Liver (tissue), 9 donors: Measurements from ENCODE around the gene RAI14. TPM values are rescaled to one million over a fixed set of nuclear protein-coding genes. Genes with fewer than 3 reads are reported as not detected.

Experiments
- DNase-seq: peaks from one replicate; pipeline ENCODE4 v3.0.0-alpha.2; 2017; ENCODE audit warnings: low spot score
- H3K27ac ChIP-seq, 2 donors: one replicate each; pipeline ENCODE4 v1.7.0; 2013; ENCODE audit warnings: inconsistent platforms in 2 of 2, low read length in 2 of 2, control low read depth in 1 of 2, low read depth in 1 of 2, mild to moderate bottlenecking in 1 of 2
- H3K27me3 ChIP-seq, 4 donors: one replicate each; pipeline versions ENCODE4 v1.6.1 to v1.7.0; 2013; ENCODE audit warnings: low read length in 3 of 4, inconsistent platforms in 1 of 4, mild to moderate bottlenecking in 1 of 4, moderate library complexity in 1 of 4; ENCODE audit not compliant: control insufficient read depth in 4 of 4, insufficient read depth in 4 of 4
- H3K36me3 ChIP-seq, 4 donors: one replicate each; pipeline versions ENCODE4 v1.6.1 to v1.7.0; 2013; ENCODE audit warnings: low read length in 3 of 4, mild to moderate bottlenecking in 3 of 4, low read depth in 1 of 4, moderate library complexity in 1 of 4; ENCODE audit not compliant: control insufficient read depth in 4 of 4, insufficient read depth in 3 of 4
- H3K4me1 ChIP-seq, 4 donors: one replicate each; pipeline versions ENCODE4 v1.6.1 to v1.7.0; 2013; ENCODE audit warnings: low read length in 3 of 4, mild to moderate bottlenecking in 3 of 4, moderate library complexity in 1 of 4; ENCODE audit not compliant: control insufficient read depth in 4 of 4, insufficient read depth in 4 of 4
- H3K4me3 ChIP-seq, 3 donors: one replicate each; pipeline versions ENCODE4 v1.6.1 to v1.7.0; 2013; ENCODE audit warnings: low read length in 3 of 3, control low read depth in 1 of 3, low read depth in 1 of 3, mild to moderate bottlenecking in 1 of 3
- H3K9ac ChIP-seq, 2 donors: one replicate each; pipeline ENCODE4 v1.7.0; 2013; ENCODE audit warnings: low read length in 2 of 2, mild to moderate bottlenecking in 2 of 2, moderate library complexity in 2 of 2, control low read depth in 1 of 2, low read depth in 1 of 2
- H3K9me3 ChIP-seq, 4 donors: one replicate each; pipeline versions ENCODE4 v1.6.1 to v1.7.0; 2013; ENCODE audit warnings: low read length in 3 of 4; ENCODE audit not compliant: control insufficient read depth in 4 of 4
- EGR1 ChIP-seq, 2 donors: IDR thresholded peaks; 2 replicates each; pipeline ENCODE4 v1.6.1; 2016 to 2018; ENCODE audit warnings: antibody characterized with exemption in 2 of 2, low read depth in 2 of 2
- FOXA1 ChIP-seq: IDR thresholded peaks from 2 replicates; pipeline ENCODE4 v1.6.1; 2016; ENCODE audit warnings: antibody characterized with exemption
- FOXA2 ChIP-seq: IDR thresholded peaks from 2 replicates; pipeline ENCODE4 v1.6.1; 2016; ENCODE audit warnings: antibody characterized with exemption
- GABPA ChIP-seq, 2 donors: IDR thresholded peaks in 1 of 2; conservative IDR thresholded peaks in 1 of 2; 2 replicates each; pipeline ENCODE4 v1.6.1; 2016; ENCODE audit warnings: antibody characterized with exemption in 2 of 2, mild to moderate bottlenecking in 1 of 2, moderate library complexity in 1 of 2
- HNF4A ChIP-seq, 2 donors: conservative IDR thresholded peaks; 2 replicates each; pipeline ENCODE4 v1.6.1; 2016; ENCODE audit warnings: antibody characterized with exemption in 2 of 2, mild to moderate bottlenecking in 2 of 2
- HNF4G ChIP-seq: IDR thresholded peaks from 2 replicates; pipeline ENCODE4 v1.6.1; 2016; ENCODE audit warnings: antibody characterized with exemption
- JUND ChIP-seq, 2 donors: IDR thresholded peaks; 2 replicates each; pipeline ENCODE4 v1.6.1; 2016; ENCODE audit warnings: antibody characterized with exemption in 2 of 2
- NR2F2 ChIP-seq: IDR thresholded peaks from 2 replicates; pipeline ENCODE4 v1.6.1; 2016; ENCODE audit warnings: antibody characterized with exemption
- RAD21 ChIP-seq, 2 donors: IDR thresholded peaks; 2 replicates each; pipeline ENCODE4 v1.6.1; 2016; ENCODE audit warnings: antibody characterized with exemption in 2 of 2, mild to moderate bottlenecking in 2 of 2
- RXRA ChIP-seq, 2 donors: IDR thresholded peaks; 2 replicates each; pipeline ENCODE4 v1.6.1; 2017 to 2018; ENCODE audit warnings: antibody characterized with exemption in 2 of 2, mild to moderate bottlenecking in 1 of 2
- SP1 ChIP-seq: IDR thresholded peaks from 2 replicates; pipeline ENCODE4 v1.6.1; 2018; ENCODE audit warnings: antibody characterized with exemption, mild to moderate bottlenecking
- TAF1 ChIP-seq: conservative IDR thresholded peaks from 2 replicates; pipeline ENCODE4 v1.6.1; 2016; ENCODE audit warnings: antibody characterized with exemption, mild to moderate bottlenecking
- YY1 ChIP-seq: IDR thresholded peaks from 2 replicates; pipeline ENCODE4 v1.6.1; 2016; ENCODE audit warnings: antibody characterized with exemption, mild to moderate bottlenecking
- WGBS: extraction: QIAGEN DNeasy Blood & Tissue Kit; methylation state at CpG from one replicate; pipeline ENCODE4 v1.1.7; 2013; 5-methylcytosine and 5-hydroxymethylcytosine counted together
- polyA plus RNA-seq, 2 donors: library from polyadenylated mRNA; stranded (reverse) in 1 of 2; unstranded in 1 of 2; fragments of 200-250 nt in 1 of 2; fragments of >200 nt in 1 of 2; fragmentation: Nextera tagmentation in 1 of 2; extraction: Ambion mirVana in 1 of 2; gene quantifications; one replicate each; pipeline versions ENCODE4 v1.2.1 to v1.2.3, GENCODE V29; 2013 to 2015
- total RNA-seq, 2 donors: library from RNA; depleted of rRNA; stranded (reverse); fragments of >200 nt; gene quantifications; one replicate each; pipeline ENCODE4 v1.2.3, GENCODE V29; 2014
- TF ChIP-seq, protein P1 (sequence below): IDR thresholded peaks from 2 replicates; pipeline ENCODE4 v1.6.1; 2016; ENCODE audit warnings: antibody characterized with exemption
- TF ChIP-seq, protein P2 (sequence below): IDR thresholded peaks from 2 replicates; pipeline ENCODE4 v1.6.1; 2016; ENCODE audit warnings: antibody characterized with exemption
- TF ChIP-seq, protein P3 (sequence below): fragments of 150-350 bp; IDR thresholded peaks from 2 replicates; pipeline ENCODE4 v1.5.1; 2017; ENCODE audit warnings: improper control_type of control experiment, low read depth, low read length; ENCODE audit not compliant: missing input control
- TF ChIP-seq, protein P4 (sequence below): IDR thresholded peaks from 2 replicates; pipeline ENCODE4 v1.6.1; 2016; ENCODE audit warnings: antibody characterized with exemption, mild to moderate bottlenecking
- TF ChIP-seq, protein P5 (sequence below): IDR thresholded peaks from 2 replicates; pipeline ENCODE4 v1.6.1; 2016; ENCODE audit warnings: antibody characterized with exemption
- donor health status: healthy.
- donor health status: healthy.
- donor health status: healthy.
- donor health status: healthy.
- donor health status: healthy.

The RAI14 gene
- total and polyA plus RNA-seq, 4 donors: 7.8 to 21.4 (median 11.4) TPM

DNA sequence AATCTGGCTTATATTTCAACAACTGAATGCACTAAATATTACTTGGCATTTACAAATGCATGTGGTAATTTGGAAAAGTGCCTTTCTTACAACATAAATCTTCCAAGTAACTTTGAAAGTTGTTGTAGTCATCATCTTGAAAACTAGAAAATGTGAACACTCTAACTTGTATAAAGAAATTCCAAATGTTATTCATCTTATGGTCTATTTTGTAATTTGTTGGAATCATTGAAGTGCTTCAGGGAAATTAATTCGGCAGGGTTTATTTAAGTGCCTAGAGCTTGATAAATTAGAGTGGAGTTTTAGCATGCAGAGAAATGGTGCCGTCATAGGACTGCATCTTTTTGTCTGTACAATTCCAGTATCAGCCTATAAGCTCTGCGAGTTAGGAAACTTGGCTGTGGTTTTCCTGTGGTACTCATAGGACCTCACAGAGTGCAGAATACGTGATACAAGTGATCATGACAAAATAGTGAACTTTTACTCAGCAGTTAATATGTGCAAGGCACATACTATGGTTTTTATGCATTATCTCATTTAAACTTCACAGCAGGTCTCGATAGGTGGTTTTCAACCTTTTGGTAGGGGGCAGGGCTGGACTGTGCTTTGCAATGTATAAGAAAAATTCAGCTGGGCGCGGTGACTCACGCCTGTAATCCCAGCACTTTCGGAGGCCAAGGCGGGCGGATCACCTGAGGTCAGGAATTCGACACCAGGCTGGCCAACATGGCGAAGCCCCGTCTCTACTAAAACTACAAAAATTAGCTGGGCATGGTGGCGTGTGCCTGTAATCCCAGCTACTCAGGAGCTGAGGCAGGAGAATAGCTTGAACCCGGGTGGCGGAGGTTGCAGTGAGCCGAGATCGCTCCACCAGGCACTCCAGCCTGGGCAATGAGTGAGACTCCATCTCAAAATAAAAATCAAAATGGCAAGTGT lies 79.6 kb downstream of the RAI14 start (continued):
- TF ChIP-seq, protein P1, sequence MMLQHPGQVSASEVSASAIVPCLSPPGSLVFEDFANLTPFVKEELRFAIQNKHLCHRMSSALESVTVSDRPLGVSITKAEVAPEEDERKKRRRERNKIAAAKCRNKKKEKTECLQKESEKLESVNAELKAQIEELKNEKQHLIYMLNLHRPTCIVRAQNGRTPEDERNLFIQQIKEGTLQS: no peak
- no peak for TF ChIP-seq NR2F2
- TF ChIP-seq, protein P2, sequence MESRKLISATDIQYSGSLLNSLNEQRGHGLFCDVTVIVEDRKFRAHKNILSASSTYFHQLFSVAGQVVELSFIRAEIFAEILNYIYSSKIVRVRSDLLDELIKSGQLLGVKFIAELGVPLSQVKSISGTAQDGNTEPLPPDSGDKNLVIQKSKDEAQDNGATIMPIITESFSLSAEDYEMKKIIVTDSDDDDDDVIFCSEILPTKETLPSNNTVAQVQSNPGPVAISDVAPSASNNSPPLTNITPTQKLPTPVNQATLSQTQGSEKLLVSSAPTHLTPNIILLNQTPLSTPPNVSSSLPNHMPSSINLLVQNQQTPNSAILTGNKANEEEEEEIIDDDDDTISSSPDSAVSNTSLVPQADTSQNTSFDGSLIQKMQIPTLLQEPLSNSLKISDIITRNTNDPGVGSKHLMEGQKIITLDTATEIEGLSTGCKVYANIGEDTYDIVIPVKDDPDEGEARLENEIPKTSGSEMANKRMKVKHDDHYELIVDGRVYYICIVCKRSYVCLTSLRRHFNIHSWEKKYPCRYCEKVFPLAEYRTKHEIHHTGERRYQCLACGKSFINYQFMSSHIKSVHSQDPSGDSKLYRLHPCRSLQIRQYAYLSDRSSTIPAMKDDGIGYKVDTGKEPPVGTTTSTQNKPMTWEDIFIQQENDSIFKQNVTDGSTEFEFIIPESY: no peak
- TF ChIP-seq RAD21 (IDR thresholded peaks at IDR 0.05): no peak

DNA sequence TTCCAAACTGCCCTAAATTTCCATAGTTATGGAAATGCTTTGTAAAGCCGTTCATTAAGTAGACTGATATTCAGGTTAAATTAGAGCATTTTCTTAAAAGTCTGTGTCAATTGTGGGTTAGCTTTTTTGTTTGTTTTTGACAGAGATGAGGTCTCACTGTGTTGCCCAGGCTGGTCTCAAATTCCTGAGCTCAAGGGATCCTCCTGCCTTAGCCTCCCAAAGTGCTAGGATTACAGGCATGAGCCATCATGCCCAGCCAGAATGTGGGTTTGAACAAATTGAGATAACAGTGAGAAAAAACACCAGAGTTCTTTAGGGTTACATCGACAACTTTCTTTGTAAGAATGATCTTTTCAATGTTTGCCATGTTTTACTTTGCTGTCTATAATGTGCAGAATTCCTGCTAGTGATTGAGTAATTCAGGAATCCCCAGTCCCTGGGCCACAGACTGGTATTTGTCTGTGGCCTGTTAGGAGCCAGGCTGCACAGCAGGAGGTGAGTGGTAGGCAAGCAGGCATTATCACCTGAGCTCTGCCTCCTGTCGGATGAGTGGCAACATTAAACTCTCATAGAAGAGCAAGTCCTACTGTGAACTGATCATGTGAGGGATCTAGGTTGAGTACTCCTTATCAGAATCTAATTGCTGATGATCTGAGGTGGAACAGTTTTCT lies 80.5 kb downstream of the RAI14 start:
- TF ChIP-seq, protein P3, sequence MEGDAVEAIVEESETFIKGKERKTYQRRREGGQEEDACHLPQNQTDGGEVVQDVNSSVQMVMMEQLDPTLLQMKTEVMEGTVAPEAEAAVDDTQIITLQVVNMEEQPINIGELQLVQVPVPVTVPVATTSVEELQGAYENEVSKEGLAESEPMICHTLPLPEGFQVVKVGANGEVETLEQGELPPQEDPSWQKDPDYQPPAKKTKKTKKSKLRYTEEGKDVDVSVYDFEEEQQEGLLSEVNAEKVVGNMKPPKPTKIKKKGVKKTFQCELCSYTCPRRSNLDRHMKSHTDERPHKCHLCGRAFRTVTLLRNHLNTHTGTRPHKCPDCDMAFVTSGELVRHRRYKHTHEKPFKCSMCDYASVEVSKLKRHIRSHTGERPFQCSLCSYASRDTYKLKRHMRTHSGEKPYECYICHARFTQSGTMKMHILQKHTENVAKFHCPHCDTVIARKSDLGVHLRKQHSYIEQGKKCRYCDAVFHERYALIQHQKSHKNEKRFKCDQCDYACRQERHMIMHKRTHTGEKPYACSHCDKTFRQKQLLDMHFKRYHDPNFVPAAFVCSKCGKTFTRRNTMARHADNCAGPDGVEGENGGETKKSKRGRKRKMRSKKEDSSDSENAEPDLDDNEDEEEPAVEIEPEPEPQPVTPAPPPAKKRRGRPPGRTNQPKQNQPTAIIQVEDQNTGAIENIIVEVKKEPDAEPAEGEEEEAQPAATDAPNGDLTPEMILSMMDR: peak; percentile 6
- TF ChIP-seq FOXA2: no peak
- TF ChIP-seq RAD21 (IDR thresholded peaks at IDR 0.05): peak; percentile 31 to 65
- no peak for TF ChIP-seq FOXA1
- no peak for TF ChIP-seq HNF4G
- no peak for TF ChIP-seq NR2F2
- TF ChIP-seq, protein P1: no peak
- TF ChIP-seq, protein P2: no peak
- no peak for TF ChIP-seq SP1
- TF ChIP-seq, protein P4, sequence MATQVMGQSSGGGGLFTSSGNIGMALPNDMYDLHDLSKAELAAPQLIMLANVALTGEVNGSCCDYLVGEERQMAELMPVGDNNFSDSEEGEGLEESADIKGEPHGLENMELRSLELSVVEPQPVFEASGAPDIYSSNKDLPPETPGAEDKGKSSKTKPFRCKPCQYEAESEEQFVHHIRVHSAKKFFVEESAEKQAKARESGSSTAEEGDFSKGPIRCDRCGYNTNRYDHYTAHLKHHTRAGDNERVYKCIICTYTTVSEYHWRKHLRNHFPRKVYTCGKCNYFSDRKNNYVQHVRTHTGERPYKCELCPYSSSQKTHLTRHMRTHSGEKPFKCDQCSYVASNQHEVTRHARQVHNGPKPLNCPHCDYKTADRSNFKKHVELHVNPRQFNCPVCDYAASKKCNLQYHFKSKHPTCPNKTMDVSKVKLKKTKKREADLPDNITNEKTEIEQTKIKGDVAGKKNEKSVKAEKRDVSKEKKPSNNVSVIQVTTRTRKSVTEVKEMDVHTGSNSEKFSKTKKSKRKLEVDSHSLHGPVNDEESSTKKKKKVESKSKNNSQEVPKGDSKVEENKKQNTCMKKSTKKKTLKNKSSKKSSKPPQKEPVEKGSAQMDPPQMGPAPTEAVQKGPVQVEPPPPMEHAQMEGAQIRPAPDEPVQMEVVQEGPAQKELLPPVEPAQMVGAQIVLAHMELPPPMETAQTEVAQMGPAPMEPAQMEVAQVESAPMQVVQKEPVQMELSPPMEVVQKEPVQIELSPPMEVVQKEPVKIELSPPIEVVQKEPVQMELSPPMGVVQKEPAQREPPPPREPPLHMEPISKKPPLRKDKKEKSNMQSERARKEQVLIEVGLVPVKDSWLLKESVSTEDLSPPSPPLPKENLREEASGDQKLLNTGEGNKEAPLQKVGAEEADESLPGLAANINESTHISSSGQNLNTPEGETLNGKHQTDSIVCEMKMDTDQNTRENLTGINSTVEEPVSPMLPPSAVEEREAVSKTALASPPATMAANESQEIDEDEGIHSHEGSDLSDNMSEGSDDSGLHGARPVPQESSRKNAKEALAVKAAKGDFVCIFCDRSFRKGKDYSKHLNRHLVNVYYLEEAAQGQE: no peak
- TF ChIP-seq, protein P5, sequence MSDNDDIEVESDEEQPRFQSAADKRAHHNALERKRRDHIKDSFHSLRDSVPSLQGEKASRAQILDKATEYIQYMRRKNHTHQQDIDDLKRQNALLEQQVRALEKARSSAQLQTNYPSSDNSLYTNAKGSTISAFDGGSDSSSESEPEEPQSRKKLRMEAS: no peak
- no peak for TF ChIP-seq EGR1 (IDR thresholded peaks at IDR 0.05; ENCODE audit: low read depth in 2 of 2)
- TF ChIP-seq GABPA (IDR thresholded peaks at IDR 0.05 in 1 of 2, conservative IDR thresholded peaks at IDR 0.05 in 1 of 2): no peak
- no peak for TF ChIP-seq YY1
- TF ChIP-seq JUND (IDR thresholded peaks at IDR 0.05): no peak
- no peak for TF ChIP-seq TAF1
- TF ChIP-seq HNF4A (conservative IDR thresholded peaks at IDR 0.05): peak in 1 of 2 donors; percentile 3
- TF ChIP-seq RXRA (IDR thresholded peaks at IDR 0.05): peak in 1 of 2 donors; percentile 14
- Histone ChIP-seq H3K9me3 (no peaks in the 10 kb centered on the region), H3K9ac (no peak overlapping the region), H3K4me3 (no peak overlapping the region), H3K27me3 (no peaks in the 10 kb centered on the region), H3K36me3 (no peaks in the 10 kb centered on the region), H3K4me1 (peaks cover 8 to 19% (median 15%) of the 10 kb centered on the region in 4 donors), H3K27ac (no peak overlapping the region)
- WGBS: 71% methylated on average over 3 of the region's 3 CpGs
- DNase-seq: no peak
